IMR-90 (cell line): ENCODE results near the gene F5. TPM values are rescaled to one million over a fixed set of nuclear protein-coding genes. Genes with fewer than 3 reads are reported as not detected.

Experiments
- ATAC-seq: fragments of 200-7000 bp; cut with Tn5 transposase; 2 replicates; pipeline ENCODE4 v1.9.1; 2020; ENCODE audit warnings: low read depth, mild to moderate bottlenecking, moderate library complexity
- BruUV-seq: library from RNA; stranded (reverse); fragments of 400-500 nt; replicated peaks from 2 replicates; lab custom pipeline; 2021; lab: Mats Ljungman, UMichigan
- CTCF ChIA-PET: fragments of 300-600 bp; formaldehyde crosslinking; extraction: SDS; loops from one replicate; lab custom pipeline; 2021; ENCODE audit warnings: antibody characterized with exemption; lab: Yijun Ruan, JAX
- POLR2A ChIA-PET: fragments of 300-600 bp; sonication (Branson Sonifier 250); formaldehyde crosslinking; loops from one replicate; lab custom pipeline; 2022; ENCODE audit warnings: antibody characterized with exemption; ENCODE audit not compliant: unreplicated experiment; lab: Charles Lee
- DNase-seq: peaks from one replicate; pipeline ENCODE4 v3.0.0; 2013
- H2AFZ ChIP-seq: replicated peaks from 2 replicates; pipeline ENCODE3; 2013; ENCODE audit warnings: low read length, mild to moderate bottlenecking; ENCODE audit not compliant: poor library complexity
- H2AK5ac ChIP-seq: 2 replicates; pipeline ENCODE4 v1.6.1; 2013; ENCODE audit warnings: low read depth, low read length, inconsistent platforms
- H2AK9ac ChIP-seq: replicated peaks from 2 replicates; pipeline ENCODE3; 2013; ENCODE audit warnings: mild to moderate bottlenecking, low read depth, low read length, moderate library complexity; ENCODE audit not compliant: poor library complexity
- H2BK120ac ChIP-seq: 2 replicates; pipeline ENCODE4 v1.6.1; 2013; ENCODE audit warnings: low read depth, low read length, inconsistent platforms
- H2BK15ac ChIP-seq: 3 replicates; pipeline ENCODE4 v1.6.1; 2013; ENCODE audit warnings: low read depth, low read length, inconsistent platforms
- H2BK20ac ChIP-seq: 2 replicates; pipeline ENCODE4 v1.6.1; 2013; ENCODE audit warnings: low read depth, mild to moderate bottlenecking, inconsistent platforms, low read length, moderate library complexity
- H2BK5ac ChIP-seq: 2 replicates; pipeline ENCODE4 v1.6.1; 2013; ENCODE audit warnings: mild to moderate bottlenecking, low read depth, low read length, inconsistent platforms; ENCODE audit not compliant: poor library complexity, severe bottlenecking
- H3K14ac ChIP-seq: replicated peaks from 2 replicates; pipeline ENCODE4 v1.6.1; 2013; ENCODE audit warnings: low read depth, low read length, inconsistent platforms
- H3K18ac ChIP-seq: 2 replicates; pipeline ENCODE4 v1.6.1; 2013; ENCODE audit warnings: low read depth, low read length, control low read depth
- H3K23ac ChIP-seq: 2 replicates; pipeline ENCODE4 v1.6.1; 2013; ENCODE audit warnings: low read depth, low read length, inconsistent platforms
- H3K27ac ChIP-seq: 2 replicates; pipeline ENCODE4 v1.5.1; 2013; ENCODE audit warnings: mild to moderate bottlenecking, control low read depth, low read length; ENCODE audit not compliant: insufficient read depth
- H3K27me3 ChIP-seq: 2 replicates; pipeline ENCODE4 v1.6.1; 2013; ENCODE audit warnings: low read length; ENCODE audit not compliant: control insufficient read depth, insufficient read depth
- H3K36me3 ChIP-seq: 2 replicates; pipeline ENCODE4 v1.6.1; 2013; ENCODE audit warnings: low read length, mixed read lengths; ENCODE audit not compliant: control insufficient read depth, insufficient read depth
- H3K4ac ChIP-seq: 2 replicates; pipeline ENCODE4 v1.6.1; 2013; ENCODE audit warnings: low read depth, low read length, inconsistent platforms
- H3K4me1 ChIP-seq: 2 replicates; pipeline ENCODE4 v1.6.1; 2013; ENCODE audit warnings: low read length, mixed read lengths; ENCODE audit not compliant: control insufficient read depth, insufficient read depth
- H3K4me2 ChIP-seq: 2 replicates; pipeline ENCODE4 v1.6.1; 2013; ENCODE audit warnings: low read depth, mild to moderate bottlenecking, control low read depth, low read length, moderate library complexity
- H3K4me3 ChIP-seq: 2 replicates; pipeline ENCODE4 v1.5.1; 2013; ENCODE audit warnings: low read depth, mild to moderate bottlenecking, control low read depth, low read length, moderate library complexity; ENCODE audit not compliant: insufficient read depth
- H3K56ac ChIP-seq: 2 replicates; pipeline ENCODE4 v1.6.1; 2013; ENCODE audit warnings: low read length, inconsistent platforms; ENCODE audit not compliant: insufficient read depth; ENCODE audit errors: extremely low read depth
- H3K79me1 ChIP-seq, 2 experiments: 2 replicates each; pipeline ENCODE4 v1.6.1; 2013; ENCODE audit warnings: low read length in 2 of 2, inconsistent platforms in 1 of 2, low read depth in 1 of 2
- H3K9ac ChIP-seq: 2 replicates; pipeline ENCODE4 v1.6.1; 2013; ENCODE audit warnings: low read depth, low read length, control low read depth
- H3K9me1 ChIP-seq: 2 replicates; pipeline ENCODE4 v1.6.1; 2013; ENCODE audit warnings: low read length, inconsistent platforms; ENCODE audit not compliant: insufficient read depth
- H3K9me3 ChIP-seq: 2 replicates; pipeline ENCODE4 v1.6.1; 2013; ENCODE audit warnings: low read length; ENCODE audit not compliant: control insufficient read depth, insufficient read depth
- H4K20me1 ChIP-seq: 2 replicates; pipeline ENCODE4 v1.6.1; 2013; ENCODE audit warnings: low read length, inconsistent platforms; ENCODE audit not compliant: insufficient read depth
- H4K5ac ChIP-seq: 2 replicates; pipeline ENCODE4 v1.6.1; 2013; ENCODE audit warnings: mild to moderate bottlenecking, low read depth, low read length, control low read depth
- H4K8ac ChIP-seq, 2 experiments: 2 replicates each; pipeline ENCODE4 v1.6.1; 2013; ENCODE audit warnings: low read depth in 2 of 2, low read length in 2 of 2, control low read depth in 1 of 2, inconsistent platforms in 1 of 2
- H4K91ac ChIP-seq: 2 replicates; pipeline ENCODE4 v1.6.1; 2013; ENCODE audit warnings: low read depth, low read length, inconsistent platforms; ENCODE audit not compliant: insufficient read depth
- BHLHE40 ChIP-seq: fragments of 150-350 bp; IDR thresholded peaks from 2 replicates; pipeline ENCODE4 v1.6.1; 2016; ENCODE audit warnings: mild to moderate bottlenecking, low read depth, low read length
- CTCF ChIP-seq: conservative IDR thresholded peaks from 2 replicates; pipeline ENCODE4 v1.5.1; 2012; ENCODE audit warnings: mild to moderate bottlenecking, low read depth, low read length, improper control_type of control experiment
- FOS ChIP-seq: fragments of 150-350 bp; IDR thresholded peaks from 2 replicates; pipeline ENCODE4 v1.6.1; 2016; ENCODE audit warnings: low read depth, low read length
- MAFK ChIP-seq: IDR thresholded peaks from 2 replicates; pipeline ENCODE4 v1.6.1; 2012; ENCODE audit warnings: low read depth, low read length, improper control_type of control experiment
- MAZ ChIP-seq: IDR thresholded peaks from 2 replicates; pipeline ENCODE4 v1.6.1; 2012; ENCODE audit warnings: low read depth, mild to moderate bottlenecking, low read length, improper control_type of control experiment, moderate library complexity, borderline replicate concordance
- RAD21 ChIP-seq: IDR thresholded peaks from 2 replicates; pipeline ENCODE4 v1.6.1; 2012; ENCODE audit warnings: low read length, improper control_type of control experiment
- RCOR1 ChIP-seq: IDR thresholded peaks from 2 replicates; pipeline ENCODE4 v1.6.1; 2012; ENCODE audit warnings: mild to moderate bottlenecking, low read length, improper control_type of control experiment; ENCODE audit not compliant: insufficient replicate concordance
- RFX5 ChIP-seq: IDR thresholded peaks from 2 replicates; pipeline ENCODE4 v1.8.0; 2012; ENCODE audit warnings: low read depth, mild to moderate bottlenecking, low read length, moderate library complexity
- USF2 ChIP-seq: fragments of 150-350 bp; IDR thresholded peaks from 2 replicates; pipeline ENCODE4 v1.6.1; 2017; ENCODE audit warnings: mild to moderate bottlenecking, antibody characterized with exemption, low read length, low read depth
- WGBS, 2 experiments: methylation state at CpG; one replicate each; pipeline versions ENCODE4 v1.1.5 to v1.1.7; 2013; ENCODE audit warnings: missing lambda C conversion rate in 2 of 2; ENCODE audit not compliant: insufficient read length in 1 of 2; ENCODE audit errors: extremely low coverage in 2 of 2; 5-methylcytosine and 5-hydroxymethylcytosine counted together
- dilution Hi-C: fragments of 300-500 bp; cut with HindIII; formaldehyde crosslinking; loops from one replicate; pipeline ENCODE4 v1.14.3; 2018; ENCODE audit warnings: low sequenced_read_pairs; ENCODE audit not compliant: unreplicated experiment
- in situ Hi-C: fragments of 300-500 bp; cut with MboI; formaldehyde crosslinking; loops from 3 replicates; pipeline ENCODE4 v1.14.3; 2019; ENCODE audit warnings: low sequenced_read_pairs, inconsistent platforms, mixed read lengths
- intact Hi-C: fragments of 100-400 bp; cut with micrococcal nuclease; formaldehyde crosslinking; loops from 2 replicates; pipeline ENCODE4 v1.10.0; 2022
- polyA plus RNA-seq, 3 experiments: library from polyadenylated mRNA; depleted of rRNA; stranded (reverse); fragments of >200 nt; gene quantifications; 2 replicates each; pipeline ENCODE4 v1.2.3, GENCODE V29; 2012; ENCODE audit warnings: low replicate concordance in 1 of 3
- total RNA-seq: library from RNA; depleted of rRNA; stranded (reverse); fragments of >200 nt; gene quantifications from 2 replicates; pipeline ENCODE4 v1.2.3, GENCODE V29; 2012

F5 gene
- total and polyA plus RNA-seq, 2 of the 4 experiments (the other 2 are of a cell fraction): not detected

GRCh38 chr1:169561692-169562091, 24.6 kb downstream of the F5 start:
- Histone ChIP-seq H3K4ac (no peak overlapping the region), H2BK5ac (no peak overlapping the region), H4K20me1 (no peaks in the 10 kb centered on the region), H4K8ac (no peak overlapping the region), H2AK9ac (no peak overlapping the region), H4K91ac (no peak overlapping the region), H3K14ac (no peak overlapping the region), H3K4me2 (no peak overlapping the region), H3K18ac (no peak overlapping the region), H4K5ac (no peak overlapping the region), H3K9ac (no peak overlapping the region), H3K9me3 (no peaks in the 10 kb centered on the region), H3K79me1 (no peaks in the 10 kb centered on the region), H2BK20ac (no peak overlapping the region), H3K27me3 (no peaks in the 10 kb centered on the region; the same call in 1 of the 2 replicates), H3K4me1 (no peaks in the 10 kb centered on the region), H3K4me3 (no peak overlapping the region), H3K56ac (no peak overlapping the region), H2BK120ac (no peak overlapping the region), H3K27ac (no peak overlapping the region), H3K9me1 (no peaks in the 10 kb centered on the region), H3K36me3 (no peaks in the 10 kb centered on the region), H2BK15ac (no peak overlapping the region), H2AFZ (no peak overlapping the region), H3K23ac (no peak overlapping the region), H2AK5ac (no peak overlapping the region)
- ATAC-seq (no peak), DNase-seq (no peak)
- BruUV-seq: no TSS peak
- ChIA-PET POLR2A (no interaction called here), CTCF (no interaction called here)
- in situ Hi-C loops: no loop called here
- TF ChIP-seq MAFK: no peak
- TF ChIP-seq CTCF: no peak
- no peak for TF ChIP-seq MAZ
- no peak for TF ChIP-seq USF2
- TF ChIP-seq FOS: no peak
- TF ChIP-seq BHLHE40: no peak
- TF ChIP-seq RFX5: no peak
- TF ChIP-seq RAD21: no peak
- no peak for TF ChIP-seq RCOR1
- intact Hi-C loops: no loop called here
- dilution Hi-C loops: no loop called here
- WGBS, 2 experiments: no CpG with 5 or more reads among the region's 1 CpG
